GM18526 (cell line): ENCODE measurements around the gene RSPH9.

Source experiments
- POLR2A ChIP-seq: IDR thresholded peaks from 3 replicates; pipeline ENCODE4 v1.6.1; 2011; ENCODE audit not compliant: insufficient read length; ENCODE audit errors: extremely low read depth

RSPH9 gene

DNA sequence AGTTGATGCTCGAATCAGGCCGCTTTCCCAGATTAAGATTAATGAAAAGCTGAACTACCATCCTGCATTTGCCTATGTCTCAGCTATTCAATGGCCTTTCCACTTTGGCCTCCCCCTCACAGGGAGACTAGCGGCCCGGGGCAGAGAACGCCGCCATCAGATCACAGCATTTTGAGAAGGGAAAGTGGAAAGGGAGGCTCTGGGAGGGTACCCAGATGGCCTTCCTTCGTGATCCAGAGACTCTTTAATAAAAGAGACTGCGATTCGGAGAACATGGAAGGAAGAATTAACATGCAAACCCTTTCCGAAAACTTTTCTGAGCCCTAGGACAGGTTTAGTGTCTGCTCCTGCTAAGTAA, 42.2 kb downstream of the RSPH9 start:
- no peak for TF ChIP-seq POLR2A

DNA sequence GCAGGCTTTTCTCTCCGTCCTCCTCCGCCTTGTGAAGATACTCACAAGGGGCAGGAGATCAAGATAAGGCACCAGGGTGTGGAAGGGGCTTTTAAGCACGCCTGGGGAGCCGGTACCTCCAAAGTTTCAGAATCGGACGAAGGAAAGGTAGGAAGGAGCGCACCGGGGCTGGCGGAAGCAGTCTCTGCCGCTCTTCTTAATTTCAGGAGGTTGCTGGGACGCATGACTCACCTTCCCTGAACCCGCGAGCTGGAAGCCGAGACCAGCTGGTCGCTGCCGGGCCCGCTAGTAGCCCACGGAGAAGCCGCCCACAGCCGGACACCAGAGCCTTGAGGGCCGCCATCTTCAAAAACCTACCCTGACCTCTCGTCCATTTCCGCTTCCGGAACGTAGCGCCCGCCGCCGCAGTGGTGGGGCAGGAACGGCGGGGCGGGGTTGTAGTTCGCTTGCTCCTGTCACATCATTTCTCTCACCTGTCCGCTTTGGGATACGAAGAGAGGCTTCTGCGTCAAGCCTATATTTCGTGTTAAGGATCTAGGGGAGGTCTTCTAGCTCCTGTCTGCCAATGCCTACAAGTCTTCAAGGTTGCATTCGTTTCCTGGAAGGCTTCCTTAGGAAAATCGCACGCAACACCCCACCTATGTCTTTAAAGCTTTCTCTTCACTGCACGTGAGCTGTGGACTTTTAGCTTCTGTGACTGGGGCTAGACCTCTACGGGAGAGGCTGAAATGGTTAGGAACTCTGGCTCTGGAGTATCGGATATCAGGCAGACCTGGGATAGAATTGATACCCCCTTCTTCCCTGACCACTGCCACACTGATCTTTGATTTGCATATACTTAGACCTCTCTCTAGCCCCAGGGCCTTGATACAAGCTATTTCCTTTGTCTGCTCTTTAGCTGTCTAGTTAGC, 42.9 kb downstream of the RSPH9 start, which contains the start of gene MRPS18A:
MRPS18A (minus strand) TSS at position 355 of the 911 bp plus-strand sequence; CDS start at position 343, 12 bp downstream.
- peak; percentile 74 for TF ChIP-seq POLR2A

DNA sequence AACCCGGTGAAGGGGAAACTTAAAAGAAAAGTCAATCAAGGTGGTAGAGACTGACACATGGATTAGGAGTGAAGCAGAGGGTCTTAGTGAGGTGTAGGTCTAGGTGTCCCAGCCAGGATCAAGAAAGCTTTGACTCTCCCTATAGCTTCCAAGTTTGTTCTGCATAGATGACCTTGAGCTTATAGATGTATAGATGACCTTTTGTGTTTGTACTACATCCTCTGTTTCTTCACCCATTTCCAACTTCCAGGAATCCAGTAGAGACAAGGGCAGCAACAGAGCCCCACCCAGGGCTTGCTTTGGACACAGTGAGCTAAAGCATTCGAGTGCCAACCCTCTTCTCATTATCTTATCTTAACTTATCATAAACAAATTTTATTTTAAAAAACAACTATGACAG, 44.6 kb downstream of the RSPH9 start:
- TF ChIP-seq POLR2A: no peak

DNA sequence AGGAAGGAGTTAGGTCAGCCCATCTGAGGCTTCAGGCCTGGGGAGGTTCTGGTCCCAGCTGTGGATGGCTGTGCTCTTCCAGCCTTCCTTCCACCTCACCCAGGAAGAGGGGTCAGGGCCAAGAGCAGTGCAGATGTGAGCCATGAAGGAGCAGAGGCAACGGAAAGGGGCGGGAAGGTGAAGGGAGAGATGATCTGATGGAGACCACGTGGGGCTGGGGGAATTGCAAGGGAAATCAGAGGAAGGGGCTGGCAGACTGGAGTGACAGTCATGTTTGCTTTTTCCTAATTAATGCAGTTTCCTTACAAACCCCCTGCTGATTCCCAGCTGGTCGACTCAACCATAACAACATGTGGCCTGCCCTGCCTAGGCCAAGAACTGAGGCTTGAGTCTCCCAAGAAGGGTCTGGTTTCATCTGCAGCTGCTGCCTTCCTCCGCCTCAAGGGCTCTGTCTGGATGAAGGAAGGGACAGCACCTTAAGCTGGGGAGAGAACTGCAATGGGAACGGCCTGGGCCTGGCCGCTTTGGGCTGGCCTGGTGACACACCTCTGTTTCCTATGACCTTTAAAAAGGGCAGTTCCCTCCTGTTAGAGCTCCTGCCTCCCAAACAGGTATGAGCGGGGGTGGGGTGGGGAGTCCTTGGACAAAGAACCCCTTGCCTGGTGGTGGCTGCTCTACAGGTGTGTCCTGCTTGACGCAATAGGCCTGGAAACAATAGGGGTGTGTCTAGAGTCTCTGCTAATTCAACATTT, 50.6 kb downstream of the RSPH9 start:
- no peak for TF ChIP-seq POLR2A

DNA sequence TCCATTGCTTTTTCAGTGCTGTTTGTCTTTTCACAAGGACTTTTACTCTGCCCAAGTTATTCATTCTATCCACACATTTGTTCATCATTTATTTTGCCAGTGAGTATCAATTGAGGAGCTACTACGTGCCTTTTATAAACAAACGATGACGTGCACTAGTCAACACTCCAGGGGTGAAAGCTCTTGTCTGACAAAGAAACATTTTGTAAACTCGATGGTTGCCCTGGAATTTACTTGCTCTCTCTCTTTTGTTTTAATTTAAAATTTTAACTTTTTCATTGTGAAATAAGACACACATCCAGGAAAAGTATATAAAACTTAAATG, 51.1 kb downstream of the RSPH9 start:
- TF ChIP-seq POLR2A: no peak

DNA sequence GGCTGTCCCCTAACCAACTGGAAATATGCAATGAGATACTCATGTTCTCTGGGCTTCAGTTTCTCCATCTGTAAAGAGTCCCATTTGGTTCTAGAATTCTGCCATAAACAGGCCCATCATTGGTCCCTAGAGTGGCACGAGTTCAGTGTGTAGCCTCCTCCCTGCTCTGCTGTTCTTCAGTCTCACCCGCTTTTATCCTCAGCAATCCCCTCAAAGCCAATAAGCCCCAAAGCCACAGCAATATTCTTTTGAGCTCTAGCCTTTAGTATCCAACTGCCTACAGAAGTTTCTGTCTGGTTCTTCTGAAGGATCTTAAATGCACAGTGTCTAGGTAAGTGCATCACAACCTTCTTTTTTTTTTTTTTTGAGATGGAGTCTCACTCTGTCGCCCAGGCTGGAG, 52.6 kb downstream of the RSPH9 start:
- no peak for TF ChIP-seq POLR2A

DNA sequence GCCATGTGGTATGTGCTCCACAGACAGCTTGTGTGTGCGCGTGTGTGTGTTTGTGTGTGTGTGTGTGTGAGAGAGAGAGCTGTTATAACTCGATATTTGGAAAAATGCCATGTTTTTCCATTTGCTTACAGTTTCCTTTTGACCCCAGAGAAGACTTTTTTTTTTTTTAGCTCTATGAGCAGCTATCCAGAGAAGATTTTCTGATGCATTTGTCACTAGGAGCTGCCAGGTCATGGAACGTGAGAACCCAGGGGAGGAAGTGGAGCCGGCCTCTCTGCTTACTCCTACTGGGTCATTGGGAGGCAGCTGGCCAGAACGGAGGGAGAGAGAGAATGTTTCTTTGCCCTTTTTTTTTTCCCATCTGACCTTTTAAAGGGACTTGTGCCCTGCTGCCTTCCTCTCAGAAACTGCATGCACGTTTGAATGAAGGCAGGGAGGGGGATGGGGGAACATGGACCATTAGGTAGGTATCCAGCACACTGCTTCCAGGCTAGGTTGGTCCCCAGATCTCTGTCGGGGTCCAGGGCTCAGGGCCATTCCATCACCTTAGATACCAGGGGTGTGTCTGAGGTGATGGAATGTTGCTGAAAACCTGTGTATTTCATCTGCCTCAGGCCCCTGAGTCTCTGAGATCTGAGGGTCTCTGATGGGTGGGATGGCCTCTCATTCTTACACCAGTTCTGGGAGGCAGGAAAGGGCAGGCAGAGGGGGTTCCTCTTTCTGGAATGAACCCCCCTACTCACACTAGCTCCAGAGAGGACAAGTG, 53.9 kb downstream of the RSPH9 start:
- TF ChIP-seq POLR2A: no peak

DNA sequence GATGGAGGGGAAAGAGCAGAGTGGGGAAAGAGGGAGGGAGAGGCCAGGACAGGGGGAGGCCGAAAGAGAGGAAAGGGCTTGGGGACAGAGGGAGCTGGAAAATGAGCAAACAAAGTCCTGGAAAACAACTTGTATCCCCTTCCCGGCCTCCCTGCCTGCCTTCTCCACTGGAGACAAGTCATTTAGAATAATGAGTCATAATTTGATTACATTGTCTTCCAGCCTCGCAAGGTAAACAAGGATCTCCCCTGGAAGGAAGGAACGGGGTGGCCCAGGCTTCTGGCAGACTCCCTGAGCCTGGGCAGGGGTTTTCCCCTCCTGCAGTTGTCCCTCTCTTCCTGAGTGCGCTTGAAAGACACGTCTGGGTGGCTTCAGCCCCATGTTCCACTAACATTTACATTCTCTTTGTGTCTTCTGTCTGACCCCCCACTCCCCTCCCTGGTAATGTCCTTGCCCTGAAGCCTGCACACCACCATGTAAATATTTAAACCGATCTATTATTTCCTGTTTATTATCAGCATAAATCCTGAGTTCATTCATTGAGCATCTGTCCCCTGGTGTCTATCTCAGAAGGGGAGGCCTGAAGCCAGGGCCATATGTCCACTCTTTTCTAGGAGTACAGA, 54.8 kb downstream of the RSPH9 start:
- TF ChIP-seq POLR2A: no peak

DNA sequence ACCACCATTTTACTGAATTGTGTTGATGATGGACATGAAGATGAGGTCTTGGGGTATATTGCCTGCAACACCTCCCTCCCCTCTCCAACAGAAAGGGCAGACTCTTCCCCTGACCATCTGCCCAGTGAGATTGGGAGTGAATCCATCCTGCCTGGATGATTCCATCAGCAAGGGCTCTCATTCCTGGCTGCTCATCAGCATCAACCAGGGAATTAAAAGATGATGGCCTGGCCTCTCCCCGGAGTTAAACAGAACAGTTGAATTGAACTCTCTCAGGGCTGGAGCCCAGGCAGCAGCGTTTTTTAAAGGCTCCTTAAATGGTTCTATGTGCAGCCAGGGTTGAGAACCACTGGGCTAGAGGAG, 57.3 kb downstream of the RSPH9 start:
- no peak for TF ChIP-seq POLR2A

DNA sequence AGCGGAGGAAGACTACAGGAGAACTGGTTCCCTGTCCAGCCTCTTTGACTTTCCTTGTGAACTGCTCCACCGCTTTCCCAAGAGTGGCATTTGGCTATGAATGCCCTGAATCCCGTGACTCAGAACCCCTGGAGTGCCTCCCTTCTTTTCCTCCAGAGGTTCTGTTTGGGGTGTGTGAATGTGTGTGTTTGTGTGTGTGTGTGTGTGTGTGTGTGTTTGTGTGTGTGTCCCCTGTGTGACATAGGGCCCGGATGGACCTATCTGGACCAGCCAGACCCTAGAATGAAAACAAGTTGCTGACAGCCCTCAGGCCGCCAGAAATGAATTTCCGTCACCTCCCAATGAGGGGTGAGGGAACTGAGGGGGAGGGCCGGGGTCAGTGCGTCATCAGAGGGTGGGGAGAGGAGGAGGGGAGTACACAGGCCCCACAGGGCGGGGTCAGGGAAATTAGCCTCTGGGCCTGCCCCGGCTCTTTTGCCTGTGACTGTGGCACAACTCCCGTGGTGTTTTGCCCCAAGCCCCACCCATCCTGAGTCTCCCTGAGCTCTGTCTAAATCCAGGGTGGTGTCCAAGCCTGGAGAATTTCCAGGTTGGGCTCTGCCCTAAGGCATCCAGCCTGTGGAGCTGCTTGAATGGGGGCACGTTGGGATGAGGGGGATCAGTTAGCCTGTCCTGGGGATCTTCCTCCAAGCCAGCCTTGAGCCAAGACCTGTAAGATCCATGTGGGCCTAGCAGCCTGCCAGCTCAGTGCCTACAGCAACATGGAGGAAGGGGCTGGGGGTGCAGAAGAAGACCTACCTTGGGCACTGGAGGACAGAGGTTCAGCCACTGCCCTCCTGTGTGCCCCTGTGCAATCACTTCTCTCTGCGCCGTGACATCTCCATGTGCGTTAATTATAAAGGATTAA, 58.0 kb downstream of the RSPH9 start:
- TF ChIP-seq POLR2A: peak; percentile 24

DNA sequence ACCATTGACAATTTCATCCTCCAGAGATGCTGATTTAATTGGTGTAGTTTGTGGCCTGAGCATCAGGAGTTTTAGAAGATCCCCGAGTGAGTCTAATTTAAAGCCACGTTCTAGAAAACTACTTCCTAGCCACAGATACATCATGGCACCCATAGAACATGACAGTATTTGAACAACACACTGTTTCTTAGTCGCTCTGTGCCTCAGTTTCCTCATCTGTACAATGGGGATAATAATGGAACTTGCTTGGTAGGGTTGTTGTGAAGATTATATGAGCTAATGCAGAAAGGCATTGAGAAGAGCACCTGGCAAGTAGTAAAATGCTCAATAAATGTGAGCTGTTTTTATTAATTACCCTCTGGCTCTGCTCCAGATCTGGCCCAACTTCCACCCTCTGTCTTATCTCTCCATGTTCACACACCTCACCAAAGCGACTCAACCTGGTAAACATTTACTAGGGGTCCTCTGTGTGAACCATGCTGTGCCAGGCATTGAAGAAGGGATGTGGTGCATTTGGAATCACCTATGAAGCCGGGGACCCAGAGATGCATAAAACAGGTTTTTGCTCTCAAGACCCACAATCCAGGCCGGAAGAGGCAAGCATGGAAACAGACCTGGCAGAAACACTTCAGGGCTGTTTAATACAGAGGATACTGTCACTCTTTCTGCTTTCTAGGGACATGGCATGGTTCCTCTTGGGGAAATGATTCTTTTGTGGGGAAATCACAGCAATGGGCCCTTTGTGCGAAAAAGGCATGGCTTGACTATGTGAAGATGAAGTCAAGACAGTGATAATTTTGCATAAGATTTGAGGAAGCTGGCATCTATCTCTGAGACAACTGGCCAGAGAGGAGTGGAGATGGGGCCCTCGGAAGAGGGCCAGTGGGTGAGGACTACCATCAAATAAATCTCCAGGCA, 58.9 kb downstream of the RSPH9 start:
- no peak for TF ChIP-seq POLR2A

DNA sequence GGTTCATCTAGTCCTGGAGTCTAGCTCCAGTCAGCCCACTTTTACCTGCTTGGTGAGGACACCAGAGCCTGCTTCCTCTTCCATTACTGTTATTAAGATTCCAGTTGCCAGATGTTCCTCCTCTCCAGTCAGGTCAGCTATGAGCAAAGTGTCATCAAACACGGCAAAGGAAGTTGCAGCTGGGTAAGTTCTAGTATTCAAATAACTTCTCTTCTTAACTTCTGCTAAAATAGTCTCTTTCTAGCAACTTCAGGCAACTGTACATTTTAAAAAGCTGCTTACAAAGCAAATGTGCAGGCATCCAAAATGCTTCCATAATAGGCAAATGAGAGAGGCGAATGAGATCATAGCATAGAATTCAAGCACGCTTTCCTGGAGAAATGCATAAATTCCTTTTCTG, 61.2 kb downstream of the RSPH9 start:
- TF ChIP-seq POLR2A: no peak

DNA sequence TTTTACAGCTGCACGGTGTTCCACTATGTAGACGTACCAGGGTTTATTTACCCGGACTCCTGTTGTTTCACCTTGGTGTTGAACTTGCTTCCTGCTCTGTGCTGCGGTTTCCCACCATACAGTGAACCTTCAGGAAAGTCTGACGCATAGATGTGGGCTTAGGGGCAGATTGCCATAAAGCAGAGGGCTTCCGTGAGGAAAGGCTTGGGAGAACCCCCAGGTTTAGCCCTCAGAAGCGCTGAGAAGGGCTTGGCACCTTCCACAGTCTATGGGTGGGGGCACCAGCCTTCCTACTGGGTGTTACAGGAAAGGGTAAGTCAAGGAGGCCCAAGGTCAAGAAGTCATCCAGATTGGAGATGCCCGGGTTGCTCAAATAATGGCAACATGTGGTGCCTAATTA, 62.0 kb downstream of the RSPH9 start:
- TF ChIP-seq POLR2A: no peak
